CD4-positive, alpha-beta T cell (primary cell): ENCODE results near the gene XYLT1. TPM values are rescaled to one million over a fixed set of nuclear protein-coding genes. Genes with fewer than 3 reads are reported as not detected.

Experiments
- ATAC-seq: fragments of 200-7000 bp; cut with Tn5 transposase; one replicate; pipeline ENCODE4 v1.10.0; 2022; ENCODE audit warnings: mild to moderate bottlenecking; ENCODE audit not compliant: poor library complexity
- CTCF ChIA-PET: fragments of 350-600 bp; sonication (Branson Sonifier 250); formaldehyde crosslinking; loops from one replicate; lab custom pipeline; 2021; ENCODE audit warnings: antibody characterized with exemption, inconsistent platforms; lab: Charles Lee
- POLR2A ChIA-PET: fragments of 350-600 bp; sonication (Branson Sonifier 250); formaldehyde crosslinking; loops from one replicate; lab custom pipeline; 2021; ENCODE audit warnings: antibody characterized with exemption, inconsistent platforms; lab: Charles Lee
- DNase-seq, 14 experiments: peaks; one replicate each; pipeline ENCODE4 v3.0.0-alpha.2; 2013 to 2020; ENCODE audit warnings: mixed read lengths in 2 of 14
- H3K27ac ChIP-seq, 2 donors: one replicate each; pipeline versions ENCODE4 v1.5.1 to v1.7.0; 2013; ENCODE audit warnings: low read length in 2 of 2, low read depth in 1 of 2, mild to moderate bottlenecking in 1 of 2
- H3K27me3 ChIP-seq, 2 experiments: 1 replicate in 1 of 2; 2 replicates in 1 of 2; pipeline versions ENCODE4 v1.6.1 to v1.7.0; 2013; ENCODE audit warnings: low read length in 2 of 2, control low read depth in 1 of 2, mild to moderate bottlenecking in 1 of 2, moderate library complexity in 1 of 2; ENCODE audit not compliant: insufficient read depth in 2 of 2, control insufficient read depth in 1 of 2
- H3K36me3 ChIP-seq: one replicate; pipeline ENCODE4 v1.6.1; 2013; ENCODE audit warnings: low read length, control low read depth; ENCODE audit not compliant: insufficient read depth
- H3K4me1 ChIP-seq: one replicate; pipeline ENCODE4 v1.6.1; 2013; ENCODE audit warnings: low read length, control low read depth; ENCODE audit not compliant: insufficient read depth
- H3K4me3 ChIP-seq: one replicate; pipeline ENCODE4 v1.5.1; 2013; ENCODE audit warnings: mild to moderate bottlenecking, low read length, moderate library complexity
- H3K9me3 ChIP-seq, 2 experiments: 1 replicate in 1 of 2; 2 replicates in 1 of 2; pipeline versions ENCODE4 v1.6.1 to v1.7.0; 2013; ENCODE audit warnings: low read length in 2 of 2, mild to moderate bottlenecking in 2 of 2, control low read depth in 1 of 2, moderate library complexity in 1 of 2; ENCODE audit not compliant: control insufficient read depth in 1 of 2, insufficient read depth in 1 of 2
- H3K27ac Mint-ChIP-seq: one replicate; pipeline ENCODE4 v1.8.0; 2020; ENCODE audit warnings: mixed read lengths
- H3K27me3 Mint-ChIP-seq: one replicate; pipeline ENCODE4 v1.8.0; 2021; ENCODE audit warnings: mixed read lengths
- H3K36me3 Mint-ChIP-seq: one replicate; pipeline ENCODE4 v1.8.0; 2021; ENCODE audit warnings: low read depth, mixed read lengths
- H3K4me1 Mint-ChIP-seq: one replicate; pipeline ENCODE4 v1.8.0; 2021; ENCODE audit warnings: low read depth, mixed read lengths
- H3K4me3 Mint-ChIP-seq: one replicate; pipeline ENCODE4 v1.8.0; 2020; ENCODE audit warnings: mild to moderate bottlenecking, mixed read lengths
- H3K9me3 Mint-ChIP-seq: one replicate; pipeline ENCODE4 v1.8.0; 2020; ENCODE audit warnings: mixed read lengths
- CTCF ChIP-seq: fragments of 200-600 bp; IDR thresholded peaks from one replicate; pipeline ENCODE4 v1.8.0; 2022; ENCODE audit warnings: antibody characterized with exemption, mild to moderate bottlenecking
- intact Hi-C, 2 experiments: fragments of 100-400 bp; cut with DNase I in 1 of 2; cut with micrococcal nuclease in 1 of 2; formaldehyde crosslinking; loops; one replicate each; pipeline versions ENCODE4 v1.15.1 to v1.9.0; 2023 to 2025; cut with DNase I, micrococcal nuclease
- total RNA-seq, 174 experiments: library from RNA in 2 of 174; stranded (reverse) in 2 of 174; gene quantifications; one replicate each; pipeline ENCODE4 v1.2.3 and lab custom pipeline; 2021 to 2026

Gene XYLT1
- total RNA-seq, 2 experiments from 2014 or later = 26.0 to 27.1 TPM

DNA sequence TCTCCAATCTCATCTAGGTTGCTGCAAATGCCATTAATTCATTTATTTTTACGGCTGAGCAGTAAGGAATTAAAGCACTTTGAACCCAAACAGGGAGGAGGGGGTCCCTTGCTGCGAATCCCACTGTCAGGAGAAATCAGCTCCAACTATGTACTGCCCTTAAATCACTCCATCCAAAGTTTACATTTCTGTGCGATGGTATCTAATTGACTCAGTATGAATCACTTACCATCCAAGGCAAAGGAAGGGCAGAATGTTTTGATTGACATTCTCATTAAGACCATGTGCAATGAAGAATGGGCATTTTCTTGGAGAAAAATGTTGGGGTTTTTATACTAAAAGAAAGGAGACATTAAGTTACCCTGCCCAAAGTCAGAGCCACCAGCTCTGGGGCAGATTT lies 47.7 kb upstream of the XYLT1 start:
- Mint-ChIP-seq H3K27me3 (peaks cover 12% of the 10 kb centered on the region), H3K9me3 (no peaks in the 10 kb centered on the region), H3K27ac (no peak overlapping the region), H3K4me1 (no peaks in the 10 kb centered on the region), H3K4me3 (no peak overlapping the region), H3K36me3 (no peaks in the 10 kb centered on the region)
- peaks cover 3 to 13% of the 10 kb centered on the region in 2 experiments for H3K27me3 ChIP-seq
- TF ChIP-seq CTCF = no peak
- intact Hi-C loops = no loop called here
- CTCF ChIA-PET = no interaction called here
- H3K4me3 ChIP-seq = no peak overlapping the region
- no peaks in the 10 kb centered on the region for H3K9me3 ChIP-seq
- H3K27ac ChIP-seq = no peak overlapping the region
- POLR2A ChIA-PET = no interaction called here
- no peak for ATAC-seq
- no peak for DNase-seq
- H3K36me3 ChIP-seq = no peaks in the 10 kb centered on the region
- no peaks in the 10 kb centered on the region for H3K4me1 ChIP-seq

DNA sequence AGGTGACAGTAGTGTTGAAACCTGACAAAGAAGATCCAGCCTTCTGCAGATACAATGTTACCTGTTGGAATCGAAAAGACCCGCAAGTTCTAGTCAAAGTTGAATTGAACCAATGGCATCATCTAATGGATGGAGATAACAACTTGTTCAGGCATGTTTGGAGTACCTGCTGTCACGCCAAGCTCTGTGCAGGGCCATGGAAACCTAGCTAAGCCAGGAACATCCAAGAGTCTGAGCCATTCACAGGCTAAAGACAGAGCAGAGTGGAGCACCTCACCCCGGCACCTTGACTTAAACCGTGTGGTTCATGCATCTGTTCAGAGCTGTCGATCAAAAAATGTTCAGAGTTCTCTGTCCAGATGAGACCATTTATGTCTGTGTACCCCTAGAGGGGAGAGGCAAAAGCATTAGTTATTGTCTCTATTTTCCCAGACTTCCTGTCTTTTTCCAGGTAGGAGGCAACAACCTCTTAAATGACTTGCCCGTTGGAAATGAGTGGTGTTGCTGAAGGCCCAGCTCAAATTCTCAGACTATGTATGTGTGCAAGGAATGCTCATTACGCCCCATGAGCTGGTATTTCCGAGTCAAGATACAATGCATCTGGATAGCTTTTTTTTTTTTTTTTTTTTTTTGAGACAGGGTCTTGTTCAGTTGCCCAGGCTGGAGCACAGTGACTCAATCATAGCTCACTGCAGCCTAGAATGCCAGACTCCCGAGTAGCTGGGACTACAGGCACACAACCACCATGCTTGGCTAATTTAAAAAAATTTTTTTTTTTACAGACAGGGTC lies 44.9 kb upstream of the XYLT1 start:
- POLR2A ChIA-PET = no interaction called here
- no peak overlapping the region for H3K27ac ChIP-seq
- H3K36me3 ChIP-seq = no peaks in the 10 kb centered on the region
- H3K9me3 ChIP-seq = no peaks in the 10 kb centered on the region
- Mint-ChIP-seq H3K36me3 (no peaks in the 10 kb centered on the region), H3K9me3 (no peaks in the 10 kb centered on the region), H3K27ac (no peak overlapping the region), H3K27me3 (peaks cover 8% of the 10 kb centered on the region), H3K4me1 (no peaks in the 10 kb centered on the region), H3K4me3 (no peak overlapping the region)
- peaks cover 3 to 8% of the 10 kb centered on the region in 2 experiments for H3K27me3 ChIP-seq
- no peak for ATAC-seq
- no peak overlapping the region for H3K4me3 ChIP-seq
- no peaks in the 10 kb centered on the region for H3K4me1 ChIP-seq
- intact Hi-C loops = no loop called here
- no peak for DNase-seq
- CTCF ChIA-PET = no interaction called here
- no peak for TF ChIP-seq CTCF

DNA sequence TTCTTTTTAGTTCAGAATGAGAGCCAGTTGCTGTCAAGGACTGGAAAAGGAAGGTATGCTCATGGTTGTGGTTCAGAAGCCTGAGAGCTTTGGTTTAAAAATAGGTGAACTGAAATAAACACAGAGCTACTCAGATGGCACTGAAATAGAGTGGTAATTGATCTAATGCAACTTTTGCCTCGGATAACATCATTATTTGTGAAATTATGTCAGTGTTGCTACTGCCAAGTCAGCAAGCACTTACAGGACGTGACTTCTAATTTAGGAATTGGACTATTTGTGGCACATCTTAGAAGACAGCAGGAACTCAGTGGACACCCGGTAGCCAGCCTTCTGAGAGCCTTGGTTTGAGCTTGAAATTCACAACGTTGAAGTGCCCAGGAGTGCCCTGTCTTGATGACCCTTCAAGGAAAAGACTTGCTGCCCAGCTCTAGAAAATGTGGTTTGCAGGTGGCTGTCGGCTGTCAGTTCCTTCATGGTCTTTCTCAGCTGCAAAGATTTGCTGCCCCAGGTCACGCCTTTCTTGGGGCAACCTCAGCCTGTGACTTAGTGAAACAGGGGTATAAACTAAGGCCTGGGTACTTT lies 42.0 kb upstream of the XYLT1 start:
- DNase-seq (no peak), ATAC-seq (no peak)
- peaks cover 6 to 8% of the 10 kb centered on the region in 2 experiments for H3K27me3 ChIP-seq
- H3K4me1 ChIP-seq = no peaks in the 10 kb centered on the region
- ChIA-PET CTCF (interaction anchor here (0.6 kb wide), 1 partner anchor 9 kb away, joined by 3 read pairs; no protein-coding TSS in a partner anchor), POLR2A (no interaction called here)
- intact Hi-C loops = no loop called here
- H3K9me3 ChIP-seq = no peaks in the 10 kb centered on the region
- no peak overlapping the region for H3K27ac ChIP-seq
- no peaks in the 10 kb centered on the region for H3K36me3 ChIP-seq
- TF ChIP-seq CTCF = no peak
- H3K4me3 ChIP-seq = no peak overlapping the region
- no peak overlapping the region for H3K4me3 Mint-ChIP-seq
- no peak overlapping the region for H3K27ac Mint-ChIP-seq
- no peaks in the 10 kb centered on the region for H3K4me1 Mint-ChIP-seq
- no peaks in the 10 kb centered on the region for H3K36me3 Mint-ChIP-seq
- peaks cover 4% of the 10 kb centered on the region for H3K27me3 Mint-ChIP-seq
- peaks cover 5% of the 10 kb centered on the region for H3K9me3 Mint-ChIP-seq
